SK-N-MC (cell line): ENCODE measurements around the gene HNRNPDL.

Source experiments
- EZH2 ChIP-seq: fragments of 200-600 bp; sonication (generic); IDR thresholded peaks from one replicate; pipeline ENCODE4 v1.6.1; 2017; ENCODE audit warnings: antibody characterized with exemption
- FOXP2 ChIP-seq: optimal IDR thresholded peaks from 2 replicates; pipeline ENCODE3; 2011; ENCODE audit warnings: mild to moderate bottlenecking, moderate library complexity; ENCODE audit not compliant: insufficient read depth; ENCODE audit errors: extremely low read length, control extremely low read depth
- POLR2AphosphoS5 ChIP-seq: IDR thresholded peaks from 2 replicates; pipeline ENCODE4 v1.6.1; 2012; ENCODE audit warnings: mild to moderate bottlenecking, low read depth, low read length, borderline replicate concordance

DNA sequence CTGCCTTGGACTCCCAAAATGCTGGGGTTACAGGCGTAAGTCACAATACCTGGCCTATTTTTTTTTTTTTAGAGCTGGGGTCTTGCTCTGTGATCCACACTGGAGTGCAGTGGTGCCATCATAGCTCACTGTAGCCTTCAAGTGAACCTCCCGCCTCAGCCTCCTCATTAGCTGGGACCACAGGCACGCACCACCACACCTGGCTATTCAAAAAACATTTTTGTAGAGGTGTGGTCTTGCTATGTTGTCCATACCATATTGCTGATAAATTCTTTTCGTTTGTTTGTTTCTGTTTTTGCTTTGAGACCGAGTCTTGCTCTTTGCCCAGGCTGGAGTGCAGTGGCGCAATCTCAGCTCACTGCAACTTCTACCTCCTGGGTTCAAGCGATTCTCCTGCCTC, 21.8 kb upstream of the HNRNPDL start:
- TF ChIP-seq POLR2AphosphoS5 (no peak), FOXP2 (no peak), EZH2 (no peak)
